ENCODE results near the gene RPRD1B.
"Not testable (repeated sequence)": the region's sequence is repeated elsewhere in the genome, so short reads cannot be mapped to it uniquely, and the experiment has no call there.

Gene RPRD1B

DNA sequence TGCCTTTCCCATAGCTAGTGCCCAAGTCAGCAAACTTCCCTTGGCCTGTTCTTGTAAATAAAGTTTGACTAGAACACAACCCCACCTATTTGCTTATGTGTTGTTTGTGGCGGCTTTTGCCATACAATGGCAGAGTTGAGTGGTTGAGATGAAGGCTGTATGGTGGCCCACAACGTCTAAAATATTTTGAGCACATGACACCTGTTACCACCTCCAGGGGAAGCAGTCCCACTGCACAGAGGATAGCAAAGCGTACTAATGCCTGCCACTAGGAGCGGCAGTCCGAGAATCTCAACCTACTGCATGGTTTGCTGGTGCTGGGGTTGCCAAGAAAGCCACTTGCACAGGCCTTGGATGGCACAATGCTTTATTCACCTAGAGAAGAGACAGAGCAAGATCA is 72.9 kb downstream of the RPRD1B start:
- Histone ChIP-seq H3K9ac (ENCODE audit: low read depth, low read length) (no peak overlapping the region), H3K4me1 (ENCODE audit: insufficient read depth, low read length) (no peaks in the 10 kb centered on the region), H3K36me3 (ENCODE audit: insufficient read depth, low read length) (no peaks in the 10 kb centered on the region), H3K9me3 (ENCODE audit: control insufficient read depth, insufficient read depth, low read length) (no peaks in the 10 kb centered on the region)

DNA sequence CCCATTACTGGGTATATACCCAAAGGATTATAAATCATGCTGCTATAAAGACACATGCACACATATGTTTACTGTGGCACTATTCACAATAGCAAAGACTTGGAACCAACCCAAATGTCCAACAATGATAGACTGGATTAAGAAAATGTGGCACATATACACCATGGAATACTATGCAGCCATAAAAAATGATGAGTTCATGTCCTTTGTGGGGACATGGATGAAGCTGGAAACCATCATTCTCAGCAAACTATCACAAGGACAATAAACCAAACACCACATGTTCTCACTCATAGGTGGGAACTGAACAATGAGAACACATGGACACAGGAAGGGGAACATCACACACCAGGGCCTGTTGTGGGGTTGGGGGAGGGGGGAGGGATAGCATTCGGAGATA is 73.8 kb downstream of the RPRD1B start:
- not testable (repeated sequence) for H3K9me3 ChIP-seq (ENCODE audit: control insufficient read depth, insufficient read depth, low read length); H3K36me3 ChIP-seq (ENCODE audit: insufficient read depth, low read length); H3K4me1 ChIP-seq (ENCODE audit: insufficient read depth, low read length); H3K9ac ChIP-seq (ENCODE audit: low read depth, low read length)

DNA sequence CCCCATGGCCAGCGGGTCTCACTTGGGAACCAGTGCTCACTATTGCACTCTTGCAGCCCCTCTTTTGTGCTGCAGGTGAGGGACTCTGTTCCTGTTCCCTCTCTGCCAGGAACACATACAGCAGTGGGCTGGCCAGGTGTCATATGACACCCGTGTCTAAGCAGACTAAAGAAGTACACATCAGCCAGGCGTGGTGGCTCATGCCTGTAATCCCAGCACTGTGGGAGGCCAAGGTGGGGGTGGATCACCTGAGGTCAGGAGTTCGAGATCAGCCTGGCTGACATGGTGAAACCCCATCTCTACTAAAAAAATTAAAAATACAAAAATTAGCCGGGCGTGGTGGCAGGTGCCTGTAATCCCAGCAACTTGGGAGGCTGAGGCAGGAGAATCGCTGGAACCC is 74.4 kb downstream of the RPRD1B start:
- not testable (repeated sequence) for H3K4me1 ChIP-seq (ENCODE audit: insufficient read depth, low read length); H3K36me3 ChIP-seq (ENCODE audit: insufficient read depth, low read length)

DNA sequence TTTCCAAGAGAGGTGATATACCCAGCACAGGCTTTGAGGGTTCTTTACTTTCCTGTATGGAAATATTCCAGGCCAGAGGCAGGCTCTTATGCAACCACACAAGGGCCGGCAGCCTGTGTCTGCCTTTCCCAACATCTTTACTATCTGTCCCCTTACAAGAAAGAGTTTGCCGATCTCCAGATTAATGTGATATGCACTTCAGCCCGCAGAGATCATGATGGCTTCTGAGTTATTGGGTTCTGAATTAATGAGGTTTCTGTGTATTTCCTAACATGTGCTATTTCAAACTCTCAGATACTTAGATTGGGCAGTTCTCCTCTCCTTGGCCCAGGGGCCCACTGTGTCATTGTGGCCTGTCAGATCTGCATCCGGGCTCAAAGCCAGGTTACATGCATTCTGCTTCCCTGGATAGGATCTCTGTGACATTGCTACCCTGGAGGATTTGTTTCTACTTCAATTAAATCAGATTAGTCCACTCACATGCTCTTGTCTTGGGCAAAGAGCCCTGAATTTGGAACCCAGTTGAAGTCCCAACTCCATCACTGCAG is 75.0 kb downstream of the RPRD1B start:
- Histone ChIP-seq H3K9ac (ENCODE audit: low read depth, low read length) (no peak overlapping the region), H3K9me3 (ENCODE audit: control insufficient read depth, insufficient read depth, low read length) (no peaks in the 10 kb centered on the region), H3K36me3 (ENCODE audit: insufficient read depth, low read length) (no peaks in the 10 kb centered on the region), H3K4me1 (ENCODE audit: insufficient read depth, low read length) (0 out of 2 replicates have a peak, but pooled peaks cover under 1% of the 10 kb centered on the region)

More for the DNA sequence above, 74.4 kb downstream of the RPRD1B start:
- not testable (repeated sequence) for H3K9me3 ChIP-seq (ENCODE audit: control insufficient read depth, insufficient read depth, low read length); H3K9ac ChIP-seq (ENCODE audit: low read depth, low read length)

DNA sequence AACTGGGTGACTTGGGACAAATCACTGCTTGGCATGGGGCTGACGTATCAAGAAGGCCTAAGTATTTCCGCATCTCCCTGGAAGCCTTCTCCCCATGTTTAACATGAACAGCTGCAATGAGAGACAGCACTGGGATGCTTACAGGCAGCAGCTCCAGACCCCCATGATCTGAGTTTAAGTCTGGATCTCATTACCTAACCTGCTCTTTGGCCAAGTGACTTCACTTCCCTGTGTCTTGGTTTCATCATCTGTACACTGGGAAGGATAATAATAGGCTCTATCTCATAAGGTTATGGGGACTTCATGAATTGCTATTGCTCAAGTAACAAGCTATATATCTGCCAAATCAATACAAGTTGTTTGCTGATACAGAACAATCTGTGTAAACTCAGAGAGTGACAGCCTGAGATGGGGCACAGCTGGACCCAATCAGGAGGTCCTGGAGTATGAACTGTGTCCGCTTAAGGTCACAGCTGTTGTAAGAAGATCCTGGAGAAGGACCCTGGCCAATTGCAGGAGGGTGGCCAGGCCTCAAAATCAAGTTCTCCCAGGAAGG is 75.5 kb downstream of the RPRD1B start:
- Histone ChIP-seq H3K9ac (ENCODE audit: low read depth, low read length) (no peak overlapping the region), H3K36me3 (ENCODE audit: insufficient read depth, low read length) (no peaks in the 10 kb centered on the region), H3K4me1 (ENCODE audit: insufficient read depth, low read length) (0 out of 2 replicates have a peak, but pooled peaks cover 5% of the 10 kb centered on the region), H3K9me3 (ENCODE audit: control insufficient read depth, insufficient read depth, low read length) (no peaks in the 10 kb centered on the region)

DNA sequence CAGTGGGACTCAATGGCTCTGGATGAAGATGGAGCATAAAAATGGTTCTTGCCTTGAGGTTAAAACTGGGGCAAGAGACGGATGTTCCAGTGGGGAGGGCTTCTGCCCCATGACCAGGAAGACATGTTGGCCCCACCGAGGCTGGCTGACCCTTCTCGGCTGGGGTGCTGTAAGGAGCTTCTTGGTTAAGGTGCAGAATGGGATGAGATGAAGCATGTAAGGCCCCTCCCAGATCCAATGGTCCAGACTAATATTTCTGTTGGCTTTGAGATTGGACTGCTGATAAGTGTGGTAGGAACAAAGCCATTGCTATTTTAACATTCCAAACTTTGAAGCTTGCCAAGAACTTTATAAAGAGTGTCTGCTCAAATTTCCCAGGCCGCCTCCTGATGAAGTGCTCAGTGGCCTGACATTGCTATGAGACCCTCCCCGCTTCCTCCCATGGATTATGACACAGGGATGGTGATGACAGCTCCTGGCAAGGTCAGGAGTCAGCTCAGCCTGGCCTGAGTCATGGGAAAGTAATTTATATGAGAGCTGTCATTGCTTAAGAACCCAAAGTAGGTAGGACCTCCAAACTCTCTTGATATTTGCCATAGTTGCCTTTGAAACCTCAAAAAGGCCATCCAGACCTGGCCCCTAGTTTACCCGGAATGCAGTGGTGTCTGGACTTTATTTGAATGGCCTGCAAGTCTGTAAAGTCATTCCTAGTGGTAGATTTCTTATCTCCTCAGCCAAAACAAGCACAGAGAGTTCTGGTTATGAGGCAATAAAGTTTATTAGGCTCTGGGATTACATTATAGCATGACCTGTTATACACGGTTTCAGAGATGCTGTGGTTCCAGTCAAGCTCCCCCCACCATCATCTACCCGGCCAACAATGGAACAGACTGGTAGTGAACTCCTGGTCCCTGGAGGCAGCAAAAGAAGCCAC is 76.3 kb downstream of the RPRD1B start:
- no peaks in the 10 kb centered on the region for H3K36me3 ChIP-seq (ENCODE audit: insufficient read depth, low read length)
- H3K4me1 ChIP-seq (ENCODE audit: insufficient read depth, low read length), result 0 out of 2 replicates have a peak, but pooled peaks cover 5% of the 10 kb centered on the region
- H3K9me3 ChIP-seq (ENCODE audit: control insufficient read depth, insufficient read depth, low read length), result no peaks in the 10 kb centered on the region
- no peak overlapping the region for H3K9ac ChIP-seq (ENCODE audit: low read depth, low read length)

DNA sequence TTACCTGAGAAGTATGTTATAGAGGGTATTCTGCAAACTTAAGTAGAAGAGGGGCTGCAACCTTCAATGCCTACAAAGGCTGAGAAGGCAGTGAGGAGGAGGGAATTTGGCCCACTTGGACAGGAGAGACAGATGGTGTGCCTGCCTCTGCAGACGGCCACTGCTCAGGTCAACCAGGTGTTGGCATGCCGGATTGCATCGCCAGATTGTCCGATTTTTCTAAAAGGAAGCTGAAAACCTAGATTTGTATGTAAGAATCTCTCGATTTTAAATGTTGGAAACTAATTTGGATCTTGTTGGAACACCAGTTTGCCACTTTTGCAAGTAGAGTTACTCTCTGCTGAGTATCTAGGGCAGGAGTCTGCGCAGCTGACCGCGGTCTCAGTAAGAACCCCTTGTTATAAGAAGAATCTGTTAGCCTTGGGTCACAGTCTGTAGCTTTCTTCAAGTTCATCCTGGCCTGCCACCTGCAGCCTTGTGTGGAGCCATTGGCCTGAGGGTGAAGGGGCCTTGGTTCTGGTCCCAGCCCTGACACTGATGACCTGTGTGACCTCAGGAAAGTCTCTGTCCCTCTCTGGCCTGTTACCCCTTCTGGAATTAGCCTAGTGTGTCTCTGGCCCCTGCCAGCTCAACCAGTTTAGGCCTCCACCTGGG is 77.1 kb downstream of the RPRD1B start:
- Histone ChIP-seq H3K36me3 (ENCODE audit: insufficient read depth, low read length) (no peaks in the 10 kb centered on the region), H3K9ac (ENCODE audit: low read depth, low read length) (no peak overlapping the region), H3K4me1 (ENCODE audit: insufficient read depth, low read length) (0 out of 2 replicates have a peak, but pooled peaks cover 5% of the 10 kb centered on the region), H3K9me3 (ENCODE audit: control insufficient read depth, insufficient read depth, low read length) (no peaks in the 10 kb centered on the region)

DNA sequence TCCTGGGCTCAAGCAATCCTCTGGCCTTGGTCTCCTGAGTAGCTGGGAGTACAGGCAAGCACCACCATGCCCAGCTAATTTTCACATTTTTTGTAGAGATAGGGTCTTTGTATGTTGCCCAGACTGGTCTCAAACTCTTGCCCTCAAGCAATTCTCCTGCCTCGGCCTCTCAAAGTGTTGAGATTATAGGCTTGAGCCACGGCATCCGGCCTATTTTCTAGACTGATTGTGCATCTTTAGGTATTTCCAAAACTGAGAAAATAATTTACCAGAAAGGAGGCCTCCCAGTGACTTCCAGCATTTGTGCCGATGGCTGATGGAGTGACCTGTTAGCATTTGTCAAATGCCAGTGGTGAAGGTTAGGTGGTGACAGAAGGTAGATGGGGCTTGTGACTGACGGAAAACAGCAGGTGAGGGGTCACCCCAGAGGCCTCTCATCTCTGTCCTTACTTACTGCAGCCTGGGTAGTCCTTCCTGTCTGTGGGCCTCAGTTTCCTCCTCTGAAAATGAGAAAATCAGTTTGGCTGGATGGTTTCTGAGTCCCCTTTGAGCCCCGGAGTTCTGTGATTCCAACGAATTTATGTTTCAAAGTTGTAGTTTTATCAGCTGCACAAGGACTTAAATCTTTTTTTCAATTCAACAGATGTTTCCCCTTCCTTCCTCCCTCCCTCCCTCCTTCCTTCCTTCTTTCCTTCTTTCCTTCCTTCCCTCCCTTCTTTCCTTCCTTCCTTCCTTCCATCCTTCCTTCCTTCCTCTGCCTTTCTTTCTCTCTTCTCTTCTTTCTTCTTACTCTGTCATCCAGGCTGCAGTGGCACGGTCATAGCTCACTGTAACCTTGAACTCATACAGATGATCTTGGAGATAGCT is 78.1 kb downstream of the RPRD1B start:
- Histone ChIP-seq H3K9ac (ENCODE audit: low read depth, low read length) (no peak overlapping the region), H3K4me1 (ENCODE audit: insufficient read depth, low read length) (0 out of 2 replicates have a peak, but pooled peaks cover 5% of the 10 kb centered on the region), H3K36me3 (ENCODE audit: insufficient read depth, low read length) (no peaks in the 10 kb centered on the region), H3K9me3 (ENCODE audit: control insufficient read depth, insufficient read depth, low read length) (no peaks in the 10 kb centered on the region)

DNA sequence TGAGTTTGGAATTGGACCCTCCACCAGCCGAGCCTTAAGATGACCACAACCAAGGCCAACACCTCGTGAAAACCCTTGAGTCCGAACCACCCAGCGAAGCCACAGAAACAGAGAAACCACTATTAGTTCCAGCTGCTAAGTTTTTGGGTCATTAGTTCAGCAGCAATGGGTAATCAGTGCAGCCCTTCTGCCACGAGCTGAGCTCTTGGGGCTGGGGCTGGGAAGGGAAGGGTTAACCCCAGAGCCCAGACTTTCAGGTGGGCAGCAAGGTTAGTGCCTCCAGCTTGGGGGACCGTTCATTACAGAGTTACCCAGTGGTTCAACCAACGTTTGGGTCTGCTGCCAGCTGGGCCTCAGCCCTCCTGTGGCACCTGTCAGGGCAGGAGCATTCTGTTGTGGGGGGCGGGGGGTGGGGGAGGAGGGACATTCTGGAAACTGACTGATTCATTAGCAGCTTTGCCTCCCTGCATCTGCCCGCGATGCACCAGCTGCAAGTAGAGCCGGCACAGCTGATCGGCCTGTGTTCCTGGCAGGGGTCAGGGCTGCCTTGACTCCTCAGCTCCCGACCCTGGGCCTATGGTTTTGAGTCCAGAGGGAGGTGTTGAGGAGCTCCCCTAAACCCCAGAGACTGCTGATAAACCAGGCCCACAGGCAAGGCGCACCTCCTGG is 78.8 kb downstream of the RPRD1B start:
- Histone ChIP-seq H3K9ac (ENCODE audit: low read depth, low read length) (no peak overlapping the region), H3K9me3 (ENCODE audit: control insufficient read depth, insufficient read depth, low read length) (no peaks in the 10 kb centered on the region), H3K36me3 (ENCODE audit: insufficient read depth, low read length) (no peaks in the 10 kb centered on the region), H3K4me1 (ENCODE audit: insufficient read depth, low read length) (0 out of 2 replicates have a peak, but pooled peaks cover 5% of the 10 kb centered on the region)

DNA sequence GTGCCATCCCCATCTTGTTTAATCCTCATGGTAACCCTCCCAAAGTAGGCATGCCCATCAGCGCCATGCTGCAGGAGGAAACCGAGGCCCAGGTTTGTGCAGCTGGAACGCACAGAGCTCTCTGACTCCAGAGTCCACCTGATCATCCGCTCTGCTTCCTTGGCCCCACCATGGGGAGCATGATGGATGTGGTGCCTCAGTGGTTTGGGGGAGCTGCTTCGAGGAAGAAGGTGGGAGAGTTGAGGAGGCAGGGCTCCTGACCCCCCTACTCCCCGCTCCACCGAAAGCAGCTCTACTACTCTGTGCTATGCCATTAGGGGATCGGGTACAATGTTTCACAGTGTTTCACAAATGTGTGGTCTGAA is 79.4 kb downstream of the RPRD1B start:
- Histone ChIP-seq H3K4me1 (ENCODE audit: insufficient read depth, low read length) (0 out of 2 replicates have a peak, but pooled peaks cover 8% of the 10 kb centered on the region), H3K9me3 (ENCODE audit: control insufficient read depth, insufficient read depth, low read length) (no peaks in the 10 kb centered on the region), H3K9ac (ENCODE audit: low read depth, low read length) (no peak overlapping the region), H3K36me3 (ENCODE audit: insufficient read depth, low read length) (no peaks in the 10 kb centered on the region)

DNA sequence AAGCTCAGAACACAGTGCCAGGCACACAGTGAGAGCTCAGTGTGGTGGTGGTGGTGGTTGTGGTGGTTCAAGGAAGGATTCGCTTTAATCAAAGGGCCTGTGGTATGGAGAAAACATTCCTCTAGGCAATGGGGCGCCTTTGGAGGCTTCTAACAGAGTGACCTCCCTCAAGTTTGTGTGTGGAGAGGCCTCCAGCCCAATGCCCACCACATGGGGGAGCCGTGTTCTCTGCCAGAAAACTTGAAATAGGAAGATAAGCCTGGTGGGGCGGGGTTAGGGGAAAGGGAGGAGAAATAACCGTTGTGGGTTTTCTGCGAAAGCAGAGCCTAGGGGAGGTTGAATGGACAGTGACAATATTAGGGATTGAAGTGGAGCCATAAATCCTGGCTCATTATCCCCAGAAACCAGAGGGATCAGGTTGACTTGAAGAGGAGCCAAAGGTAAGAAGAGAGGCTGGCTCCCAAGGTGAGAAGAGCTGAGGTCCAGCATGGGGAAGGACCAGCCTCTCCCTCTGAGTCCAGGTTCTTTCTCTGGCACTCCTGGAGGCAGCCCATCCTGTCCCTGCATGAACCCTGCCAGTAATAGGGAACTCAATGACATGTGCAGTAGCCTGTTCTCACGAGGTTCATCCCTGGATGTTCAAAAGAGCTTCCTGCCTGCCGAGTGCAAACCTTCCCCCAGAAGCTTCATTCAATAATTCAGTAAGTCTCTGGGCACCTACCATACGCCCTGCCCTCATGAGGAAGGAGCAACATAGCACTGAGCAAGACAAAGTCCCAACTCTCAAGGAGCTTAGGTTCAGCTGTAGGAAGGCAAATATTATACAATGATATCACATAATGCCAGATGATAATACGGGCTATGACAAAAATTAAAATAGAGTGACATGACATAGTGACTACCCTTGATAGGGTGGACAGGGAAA is 80.1 kb downstream of the RPRD1B start:
- 0 out of 2 replicates have a peak, but pooled peaks cover 8% of the 10 kb centered on the region for H3K4me1 ChIP-seq (ENCODE audit: insufficient read depth, low read length)
- H3K36me3 ChIP-seq (ENCODE audit: insufficient read depth, low read length), result no peaks in the 10 kb centered on the region
- no peaks in the 10 kb centered on the region for H3K9me3 ChIP-seq (ENCODE audit: control insufficient read depth, insufficient read depth, low read length)
- H3K9ac ChIP-seq (ENCODE audit: low read depth, low read length), result no peak overlapping the region

DNA sequence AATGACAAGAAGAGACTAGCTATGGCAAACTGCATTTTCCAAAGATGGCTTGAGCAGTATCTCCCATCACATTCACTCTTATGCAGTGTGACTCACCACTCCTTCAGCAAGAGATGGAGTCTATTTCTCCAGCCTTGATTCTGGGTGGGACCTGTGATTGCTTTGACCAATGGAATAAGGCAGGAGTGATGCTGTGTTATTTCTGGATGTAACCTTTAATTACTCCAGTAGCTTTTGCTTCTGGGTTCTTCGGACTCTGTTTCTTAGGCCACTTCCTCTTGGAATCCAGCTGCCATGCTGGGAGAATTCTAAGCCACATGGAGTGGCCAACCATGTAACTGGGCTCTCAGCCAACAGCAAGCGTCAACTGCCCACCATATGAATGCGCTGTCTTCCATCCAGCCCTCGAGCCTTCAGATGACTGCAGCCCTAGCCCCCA is 80.8 kb downstream of the RPRD1B start:
- H3K9me3 ChIP-seq (ENCODE audit: control insufficient read depth, insufficient read depth, low read length), result no peaks in the 10 kb centered on the region
- 0 out of 2 replicates have a peak, but pooled peaks cover 8% of the 10 kb centered on the region for H3K4me1 ChIP-seq (ENCODE audit: insufficient read depth, low read length)
- H3K9ac ChIP-seq (ENCODE audit: low read depth, low read length), result no peak overlapping the region
- no peaks in the 10 kb centered on the region for H3K36me3 ChIP-seq (ENCODE audit: insufficient read depth, low read length)

All from ES-I3 (cell line).